Amniotic epithelial cell (primary cell): ENCODE measurements around the gene HOXA5.

Experiments
- DNase-seq: peaks from one replicate; pipeline ENCODE4 v3.0.0-alpha.2; 2010; ENCODE audit warnings: low read depth

Gene HOXA5

GRCh38 chr7:27116962-27117886 lies 26.3 kb downstream of the HOXA5 start:
- no peak for DNase-seq

GRCh38 chr7:27116031-27116961 lies 27.2 kb downstream of the HOXA5 start:
- no peak for DNase-seq

DNA sequence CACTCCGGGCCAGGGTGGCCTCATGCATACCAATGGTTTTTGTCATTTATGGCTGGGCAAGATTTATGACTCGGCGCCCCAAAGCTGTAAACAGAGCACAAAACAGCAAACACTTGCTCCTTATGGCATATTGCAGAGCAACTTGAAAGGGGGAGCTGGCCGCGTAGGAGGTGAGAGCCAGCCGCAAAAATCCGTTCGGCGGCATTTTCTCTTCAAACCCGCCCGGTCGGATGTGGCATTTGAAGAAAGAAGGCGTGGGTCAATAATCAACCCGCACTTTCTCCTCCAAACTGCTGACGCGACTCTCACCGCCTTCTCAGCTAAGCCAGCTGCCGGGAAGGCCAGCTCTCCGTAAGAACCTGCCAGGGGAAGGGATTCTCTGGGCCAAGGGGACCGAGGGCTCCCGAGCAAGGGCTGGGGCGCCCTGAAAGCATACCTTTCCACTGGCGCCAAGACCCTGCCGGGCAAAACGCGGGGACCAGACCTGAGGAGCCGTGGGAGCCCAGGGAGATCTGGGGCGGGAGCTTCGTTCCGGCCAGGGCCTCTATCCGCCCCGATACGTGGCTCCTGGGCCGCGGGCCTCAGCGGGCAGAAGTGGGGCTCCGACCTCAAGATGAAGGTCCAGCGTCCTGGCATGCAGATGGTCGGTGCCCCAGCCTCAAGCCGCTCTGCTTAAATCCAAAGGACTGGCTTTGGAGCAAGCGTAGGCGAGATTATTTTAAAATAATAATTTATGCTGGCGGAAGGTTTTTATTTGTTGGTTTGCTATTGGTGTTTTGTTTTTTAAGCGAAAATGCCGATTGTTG lies 28.1 kb downstream of the HOXA5 start:
- DNase-seq: peak; percentile 85

DNA sequence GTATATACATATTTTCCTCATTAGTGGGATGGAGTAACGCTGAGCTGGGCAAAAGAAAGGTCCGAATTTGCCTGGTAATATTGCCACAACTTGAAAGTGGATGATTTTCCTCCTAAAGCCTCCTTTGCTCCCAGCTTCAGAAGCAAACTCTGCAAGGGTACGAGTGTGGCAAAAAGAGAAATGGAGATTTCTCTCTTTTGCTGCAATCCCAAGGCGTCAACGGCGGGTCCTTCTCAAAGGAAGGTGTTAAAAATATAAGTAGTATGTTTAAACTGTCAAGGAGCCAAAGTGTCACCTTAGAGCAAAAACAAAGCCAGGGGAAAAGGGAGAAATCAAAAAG lies 28.6 kb downstream of the HOXA5 start:
- no peak for DNase-seq

DNA sequence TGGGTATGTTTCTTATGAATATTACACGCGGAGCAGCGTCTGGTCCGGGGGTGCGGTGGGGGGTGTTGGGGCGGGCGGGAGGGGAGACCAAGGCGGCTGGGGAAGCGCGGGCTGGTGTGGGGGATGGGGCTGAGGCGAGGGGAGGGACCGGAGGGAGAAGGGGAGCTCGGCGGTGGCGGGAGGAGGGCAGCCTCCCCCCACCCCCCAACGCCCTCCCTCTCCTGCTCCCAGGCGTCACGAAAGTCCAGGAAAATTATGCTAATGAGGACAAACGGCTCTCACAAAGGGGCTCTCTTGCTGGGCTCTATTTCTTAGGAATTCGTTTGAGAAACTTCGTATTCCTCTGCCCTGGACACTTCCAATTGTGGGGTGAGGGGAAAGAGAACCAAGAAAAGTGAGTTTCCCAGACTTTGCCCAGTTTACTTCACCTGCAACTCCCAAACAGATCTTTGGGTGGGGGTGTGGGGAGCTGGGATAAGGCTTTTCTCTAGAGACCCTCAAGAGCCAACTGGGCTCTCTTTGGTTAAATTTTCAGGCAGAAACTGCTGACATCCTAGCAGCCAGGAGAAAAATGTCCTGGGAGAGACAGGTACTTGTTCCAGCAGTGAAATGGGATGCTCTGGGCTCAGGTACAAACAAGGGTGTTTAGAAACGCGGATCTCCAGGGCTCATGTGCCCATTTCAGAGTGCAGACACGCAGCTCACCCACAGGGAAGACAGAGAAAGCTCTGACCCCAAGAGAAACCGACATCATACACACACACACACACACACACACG lies 29.3 kb downstream of the HOXA5 start:
- DNase-seq: peak; percentile 76

GRCh38 chr7:27112955-27113949 lies 30.2 kb downstream of the HOXA5 start:
- peak; percentile 97 for DNase-seq

DNA sequence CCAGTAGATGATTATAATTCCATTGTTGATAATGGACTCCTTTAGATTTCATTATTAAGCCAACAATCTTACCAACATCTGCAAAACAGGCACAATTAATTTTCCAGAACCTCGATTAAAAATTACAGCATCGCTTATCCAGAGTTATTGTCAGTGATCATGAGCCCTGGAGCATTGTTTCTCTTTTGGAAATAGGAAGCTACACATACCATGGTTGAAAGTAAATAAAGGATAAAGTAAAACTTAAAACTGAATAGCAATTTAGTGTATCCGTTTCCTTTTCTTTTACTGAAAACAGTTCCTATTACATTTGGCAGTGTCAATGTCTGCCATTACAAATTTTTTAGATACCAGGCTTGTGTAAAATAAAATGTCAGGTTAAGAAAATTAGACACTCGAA lies 31.1 kb downstream of the HOXA5 start:
- no peak for DNase-seq

DNA sequence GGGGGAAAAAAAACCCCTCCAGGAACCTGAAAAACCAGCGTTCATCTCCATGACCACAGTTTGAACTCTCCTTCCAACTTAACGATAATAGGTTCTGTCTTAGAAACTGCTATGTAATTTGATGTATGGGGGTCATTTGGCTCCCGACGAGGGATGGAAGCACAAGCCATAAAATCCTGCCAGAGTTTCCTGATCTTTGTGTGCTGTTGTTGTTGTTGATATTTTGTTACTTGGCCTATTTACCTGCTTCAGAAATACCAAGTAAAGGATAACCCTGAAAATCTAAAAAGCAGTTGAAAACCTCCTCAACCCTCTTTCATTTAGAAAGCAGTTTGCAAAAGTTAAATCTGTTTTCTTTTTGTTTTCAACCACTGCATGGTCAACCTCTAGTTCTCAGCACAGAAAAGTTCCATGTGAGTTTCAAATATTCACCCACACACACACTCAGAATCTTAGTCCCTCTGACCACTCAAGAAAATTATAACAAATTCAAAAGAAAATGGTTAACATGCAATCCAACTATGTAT lies 31.7 kb downstream of the HOXA5 start:
- peak; percentile 43 for DNase-seq

DNA sequence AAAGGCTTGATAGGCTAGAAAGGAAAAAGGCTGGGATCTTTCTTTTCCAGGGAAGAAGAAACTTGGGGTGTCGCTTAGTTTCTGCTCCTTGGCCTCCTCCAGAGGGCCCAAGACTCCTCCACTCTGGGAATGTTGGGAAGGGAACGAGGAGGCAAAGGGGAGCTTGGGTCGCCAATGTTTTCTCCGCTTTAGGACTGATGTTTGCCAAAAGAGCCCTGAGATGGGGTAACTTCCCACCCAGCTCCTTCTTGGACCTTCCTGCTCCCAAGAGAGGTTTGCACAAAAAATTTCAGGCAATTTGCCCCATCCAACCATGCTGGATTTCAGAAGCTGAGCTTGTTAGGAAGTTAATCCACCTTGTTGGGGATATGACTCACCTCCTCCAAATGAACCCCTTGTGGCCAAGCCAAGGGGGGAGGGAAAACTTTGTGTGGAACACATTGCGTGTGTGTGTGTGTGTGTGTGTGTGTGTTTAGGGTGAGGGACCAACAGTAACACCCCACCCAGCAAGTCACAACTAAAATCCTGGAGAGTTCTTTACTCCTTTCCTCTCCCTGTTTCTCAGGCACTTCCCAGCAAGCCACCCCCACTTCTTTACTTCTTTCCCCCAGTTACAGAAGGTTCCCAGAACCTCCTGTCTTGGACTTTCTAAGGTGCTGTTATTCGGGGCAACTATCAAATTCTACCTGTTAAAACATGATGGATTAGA lies 32.3 kb downstream of the HOXA5 start:
- DNase-seq: peak; percentile 89

GRCh38 chr7:27110186-27111031 lies 33.1 kb downstream of the HOXA5 start:
- DNase-seq: peak; percentile 82

DNA sequence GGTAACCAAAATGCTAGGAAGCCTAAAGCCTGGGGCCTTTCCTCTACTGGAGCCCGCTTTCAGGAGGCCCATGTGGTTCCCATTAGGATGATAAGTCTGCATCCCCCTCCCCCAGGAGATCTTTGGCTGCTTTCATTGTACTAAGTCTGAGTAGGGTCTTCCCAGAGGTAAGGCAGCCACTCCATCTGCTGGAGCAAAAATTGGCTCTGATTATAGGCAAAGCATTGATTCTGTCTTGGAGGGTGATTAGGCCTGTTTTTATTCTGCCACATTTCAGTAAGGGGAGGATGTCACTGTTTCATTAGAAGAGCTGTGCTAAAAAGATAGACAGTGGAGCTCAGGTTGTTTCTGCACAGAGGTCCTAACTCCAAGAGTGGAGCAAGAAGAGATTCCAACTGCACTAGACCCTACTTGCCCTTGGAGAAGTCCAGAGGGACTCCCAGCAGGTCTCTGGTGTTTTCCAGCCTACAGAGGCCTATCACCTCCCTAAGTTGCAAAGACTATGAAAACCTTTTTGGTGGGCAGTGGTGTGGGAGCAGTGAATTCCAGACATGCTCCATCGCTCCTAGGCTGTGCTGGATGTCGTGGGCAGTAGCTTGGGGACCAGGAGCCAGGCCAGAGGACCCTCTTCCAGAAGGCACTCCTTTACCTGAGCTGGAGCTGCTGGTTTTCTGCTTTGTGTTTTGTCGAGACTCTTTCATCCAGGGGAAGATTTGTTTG lies 33.9 kb downstream of the HOXA5 start:
- DNase-seq: no peak

- DNase-seq: peak; percentile 68
Measured at GRCh38 chr7:27108390-27109127, 34.9 kb downstream of the HOXA5 start.

- peak; percentile 40 for DNase-seq
Measured at GRCh38 chr7:27107391-27108381, 35.8 kb downstream of the HOXA5 start.

DNA sequence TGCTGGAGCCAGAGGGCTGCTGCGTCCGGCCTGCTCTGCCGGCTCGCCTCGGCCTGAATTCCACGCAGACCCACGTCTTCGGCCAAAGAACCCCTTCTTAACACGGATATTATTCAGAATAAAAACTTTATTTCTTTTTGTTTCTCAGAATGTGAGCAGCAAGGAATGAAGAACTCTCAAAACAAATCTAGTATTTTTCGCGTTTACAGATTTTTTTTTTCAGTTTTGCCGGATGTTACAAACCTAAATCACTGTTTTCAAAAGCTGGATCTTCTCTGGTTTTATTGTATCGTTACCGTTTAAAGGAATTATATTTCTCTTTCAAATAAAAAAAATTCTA lies 36.6 kb downstream of the HOXA5 start:
- DNase-seq: no peak

- no peak for DNase-seq
Measured at GRCh38 chr7:27106181-27106900, 37.1 kb downstream of the HOXA5 start.
